ENCODE data around the gene SMAD6. TPM values are rescaled to one million over a fixed set of nuclear protein-coding genes. Genes with fewer than 3 reads are reported as not detected.

The SMAD6 gene
- total and polyA plus RNA-seq, 12 donors, result 6.6 to 43.4 (median 19.7) TPM

DNA sequence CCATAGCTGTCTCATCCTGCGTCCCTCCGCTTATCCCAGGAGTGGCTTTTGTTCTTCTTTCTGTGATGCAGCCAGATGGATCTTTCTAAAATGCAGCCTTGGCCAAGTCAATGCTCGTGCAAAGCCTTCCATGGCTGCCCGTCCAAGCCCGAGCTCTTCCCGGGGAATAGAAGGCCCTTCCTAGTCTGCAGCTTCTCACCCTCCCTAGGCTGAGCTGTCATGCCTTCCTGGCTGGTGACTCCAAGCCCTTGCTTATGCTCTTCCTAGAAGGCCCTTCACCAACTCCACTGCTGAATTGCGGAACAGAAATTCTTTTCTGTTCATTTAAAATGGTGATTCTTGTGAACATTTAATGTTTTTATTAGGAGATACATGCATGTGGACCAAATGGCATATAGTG, 95.9 kb downstream of the SMAD6 start:
- H3K27me3 ChIP-seq, result no peaks in the 10 kb centered on the region
- no peak for DNase-seq
- no peaks in the 10 kb centered on the region for H3K36me3 ChIP-seq
- intact Hi-C loops (cut with DNase I), result no loop called here
- no peak for ATAC-seq
- peaks cover 7 to 14% (median 10%) of the 10 kb centered on the region in 9 donors for H3K4me1 ChIP-seq
- no peak for TF ChIP-seq CTCF (IDR thresholded peaks at IDR 0.05)
- H3K9me3 ChIP-seq, result no peaks in the 10 kb centered on the region
- no peak overlapping the region for H3K27ac ChIP-seq
- WGBS, 2 donors, result 86 to 89% methylated on average over 7 of the region's 7 CpGs
- no peak overlapping the region for H3K4me3 ChIP-seq

- peaks cover 13 to 20% (median 15%) of the 10 kb centered on the region in 9 donors for H3K4me1 ChIP-seq
- H3K9me3 ChIP-seq, result no peaks in the 10 kb centered on the region
- no peak overlapping the region for H3K27ac ChIP-seq
- no peak for ATAC-seq
- intact Hi-C loops (cut with DNase I), result no loop called here
- TF ChIP-seq CTCF (IDR thresholded peaks at IDR 0.05), result no peak
- no peaks in the 10 kb centered on the region for H3K27me3 ChIP-seq
- no peak for DNase-seq
- no peak overlapping the region for H3K4me3 ChIP-seq
- H3K36me3 ChIP-seq, result no peaks in the 10 kb centered on the region
- 94 to 96% methylated on average over 10 of the region's 10 CpGs for WGBS, 2 donors
These were observed 96.5 kb downstream of the SMAD6 start for GRCh38 chr15:66798426-66799061.

GRCh38 chr15:66799242-66799641, 97.2 kb downstream of the SMAD6 start:
- TF ChIP-seq CTCF (IDR thresholded peaks at IDR 0.05), result no peak
- intact Hi-C loops (cut with DNase I), result no loop called here

DNA sequence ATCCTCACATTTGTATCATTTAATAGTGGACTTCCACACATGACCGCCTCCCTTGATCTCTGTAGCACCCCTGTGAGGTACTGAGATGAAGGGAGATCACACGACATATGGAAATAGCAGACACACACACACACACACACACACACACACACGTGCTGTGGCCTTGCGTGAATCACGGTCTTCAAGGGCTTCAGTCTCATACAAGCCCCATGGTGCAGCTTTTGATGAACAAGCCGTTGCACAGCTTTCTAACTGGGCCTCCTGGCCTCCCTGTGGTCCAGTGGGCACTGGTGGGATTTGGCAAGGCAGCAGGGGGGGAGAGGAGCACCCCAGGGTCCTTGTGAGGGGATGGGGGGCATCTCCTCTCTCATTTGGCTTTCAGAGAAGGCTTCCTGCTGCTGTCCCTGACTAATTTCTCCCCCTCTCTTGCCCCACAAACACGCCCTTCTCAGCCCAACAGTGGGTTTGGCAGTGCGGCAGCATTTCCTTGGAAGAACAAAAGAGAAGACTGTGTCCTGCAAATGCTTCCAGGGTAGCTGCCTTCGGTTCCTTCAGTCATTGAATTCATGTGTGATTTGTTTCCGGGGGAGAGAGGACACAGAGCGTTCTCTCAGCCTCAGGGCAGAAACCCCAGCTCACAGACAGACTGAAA, 98.7 kb downstream of the SMAD6 start:
- no peak for DNase-seq
- intact Hi-C loops (cut with DNase I), result loop anchor here in 2 of 10 donors (5.0 kb wide), 2 partner anchors 37 to 42 kb away; no protein-coding TSS in a partner anchor
- H3K36me3 ChIP-seq, result no peaks in the 10 kb centered on the region
- no peak for TF ChIP-seq CTCF (IDR thresholded peaks at IDR 0.05)
- no peaks in the 10 kb centered on the region for H3K9me3 ChIP-seq
- 90 to 92% methylated on average over 11 of the region's 11 CpGs for WGBS, 2 donors
- no peaks in the 10 kb centered on the region for H3K27me3 ChIP-seq
- ATAC-seq, result no peak
- no peak overlapping the region for H3K27ac ChIP-seq
- no peak overlapping the region for H3K4me3 ChIP-seq
- H3K4me1 ChIP-seq, result peaks cover 13 to 38% (median 24%) of the 10 kb centered on the region in 9 donors

More at GRCh38 chr15:66799242-66799641, 97.2 kb downstream of the SMAD6 start:
- DNase-seq, result no peak
- Histone ChIP-seq H3K27me3 (no peaks in the 10 kb centered on the region), H3K4me1 (peaks cover 13 to 27% (median 22%) of the 10 kb centered on the region in 9 donors), H3K9me3 (no peaks in the 10 kb centered on the region), H3K36me3 (no peaks in the 10 kb centered on the region), H3K4me3 (no peak overlapping the region), H3K27ac (no peak overlapping the region)
- ATAC-seq, result no peak
- 90 to 93% methylated on average over 4 of the region's 4 CpGs for WGBS, 2 donors

Measured in heart right ventricle (tissue), 16 donors.